Coronary artery (tissue), 2 donors: ENCODE data around the gene EIF2S2.

ENCODE experiments used
- DNase-seq: peaks from one replicate; pipeline ENCODE4 v3.0.0-alpha.2; 2017; ENCODE audit warnings: low spot score
- H3K27ac ChIP-seq, 2 donors: fragments of 200-600 bp; sonication (generic); one replicate each; pipeline ENCODE4 v1.5.1; 2016 to 2019
- H3K4me3 ChIP-seq: fragments of 200-600 bp; sonication (generic); 2 replicates; pipeline ENCODE4 v1.5.1; 2016; ENCODE audit warnings: mild to moderate bottlenecking, moderate library complexity
- CTCF ChIP-seq: fragments of 200-600 bp; sonication (generic); IDR thresholded peaks from one replicate; pipeline ENCODE4 v1.5.1; 2019; ENCODE audit warnings: antibody characterized with exemption

EIF2S2 gene

GRCh38 chr20:34104059-34104458, 8.0 kb downstream of the EIF2S2 start:
- H3K27ac ChIP-seq = no peak overlapping the region
- H3K4me3 ChIP-seq = no peak overlapping the region
- DNase-seq = no peak
- TF ChIP-seq CTCF = no peak

DNA sequence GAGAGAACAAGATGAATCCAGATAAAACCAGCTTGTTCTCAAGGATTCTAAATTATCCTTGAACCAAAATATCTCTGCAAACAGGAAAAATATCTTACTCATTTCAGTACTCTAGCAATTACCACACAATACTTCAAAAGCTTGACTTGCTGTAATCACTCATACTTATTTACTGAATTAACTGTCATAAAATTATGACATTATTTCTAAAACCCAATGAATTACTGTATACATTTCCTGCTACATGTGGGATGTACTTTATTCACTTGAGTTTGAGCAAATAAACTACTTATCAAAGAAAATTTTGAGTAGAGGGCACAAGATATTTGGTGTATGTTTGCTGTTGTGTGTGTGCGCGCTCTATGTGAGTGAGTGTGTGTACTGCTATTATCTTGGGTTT, 9.7 kb downstream of the EIF2S2 start:
- Histone ChIP-seq H3K4me3 (no peak overlapping the region), H3K27ac (no peak overlapping the region)
- DNase-seq = no peak
- no peak for TF ChIP-seq CTCF

- H3K4me3 ChIP-seq = no peak overlapping the region
- no peak for TF ChIP-seq CTCF
- H3K27ac ChIP-seq = no peak overlapping the region
- DNase-seq = no peak
These were observed 11.5 kb downstream of the EIF2S2 start for GRCh38 chr20:34100576-34100975.

DNA sequence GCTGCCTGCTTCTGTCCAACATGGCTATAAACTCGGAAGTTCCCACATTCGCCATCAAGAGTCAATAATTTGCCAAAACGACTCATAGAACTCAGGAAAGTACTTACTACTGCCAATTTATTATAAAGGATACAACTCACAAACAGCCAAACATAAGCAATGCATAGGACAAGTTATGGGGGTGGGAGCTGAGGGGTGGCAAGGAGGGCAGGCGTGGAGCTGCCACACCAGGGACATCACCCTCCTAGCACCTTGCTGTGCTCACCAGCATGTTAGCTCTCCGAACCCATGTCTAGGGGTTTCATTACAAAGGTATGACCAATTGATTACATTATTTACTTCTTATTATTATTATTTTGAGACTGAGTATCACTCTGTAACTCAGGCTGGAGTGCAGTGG, 12.4 kb downstream of the EIF2S2 start:
- no peak for TF ChIP-seq CTCF
- no peak for DNase-seq
- Histone ChIP-seq H3K4me3 (no peak overlapping the region), H3K27ac (no peak overlapping the region)

GRCh38 chr20:34098570-34098969, 13.5 kb downstream of the EIF2S2 start:
- Histone ChIP-seq H3K4me3 (no peak overlapping the region), H3K27ac (no peak overlapping the region)
- no peak for TF ChIP-seq CTCF
- no peak for DNase-seq

DNA sequence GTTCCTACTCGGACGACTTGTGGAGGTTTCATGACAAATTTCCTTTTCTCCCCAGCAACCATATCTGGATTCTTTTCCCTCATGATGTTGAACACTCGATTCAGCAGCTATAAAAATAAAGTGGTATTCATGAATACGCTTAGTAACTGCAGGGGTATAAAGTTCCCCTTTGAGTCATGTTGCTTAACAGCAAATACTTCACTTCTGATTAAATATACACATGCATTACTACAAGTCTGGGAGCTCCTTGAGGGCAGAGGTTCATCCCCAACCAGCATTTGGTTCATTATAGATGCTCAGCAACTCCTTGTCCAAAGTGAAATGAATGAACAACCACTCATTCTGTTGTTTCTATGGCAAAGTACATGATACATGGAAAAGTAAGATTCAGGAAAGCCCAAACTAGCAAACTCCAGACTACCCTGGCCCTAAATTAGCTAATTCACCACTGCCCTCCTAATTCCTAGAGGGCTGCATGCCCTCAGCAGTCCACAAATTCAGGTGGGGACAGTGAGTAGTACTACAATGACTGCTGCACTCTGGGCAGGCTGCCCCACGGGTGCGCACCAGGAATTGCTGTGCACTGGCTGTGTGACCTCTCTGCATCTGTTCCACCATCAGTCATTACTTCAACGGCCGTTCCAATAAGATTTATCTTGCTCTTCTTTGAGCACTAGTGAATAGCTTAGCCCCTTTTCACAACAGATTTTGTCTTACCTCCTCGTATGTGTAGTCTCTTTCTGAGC, 15.2 kb downstream of the EIF2S2 start:
- no peak for DNase-seq
- TF ChIP-seq CTCF = no peak
- no peak overlapping the region for H3K27ac ChIP-seq
- no peak overlapping the region for H3K4me3 ChIP-seq

DNA sequence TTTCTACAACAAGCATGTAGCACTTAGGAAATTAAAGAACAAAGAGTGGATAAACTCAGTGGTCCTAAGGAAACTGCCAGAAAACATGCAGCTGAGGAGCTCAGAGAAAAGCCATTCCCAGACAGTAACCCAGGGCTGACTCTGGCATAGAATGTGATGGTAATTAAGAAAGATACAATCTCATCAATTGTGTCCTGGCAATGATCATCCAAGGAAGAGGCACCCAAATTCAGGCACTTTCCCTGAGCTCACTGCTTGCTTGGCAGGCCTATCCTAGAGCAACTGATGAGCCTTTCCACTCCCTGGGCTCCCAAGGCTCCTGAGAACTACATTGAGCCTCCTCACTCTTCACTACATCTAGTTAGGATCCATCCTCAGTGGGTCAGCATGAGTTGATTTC, 16.2 kb downstream of the EIF2S2 start:
- DNase-seq = no peak
- no peak for TF ChIP-seq CTCF

More for the DNA sequence above, 16.2 kb downstream of the EIF2S2 start:
- no peak overlapping the region for H3K27ac ChIP-seq
- H3K4me3 ChIP-seq = no peak overlapping the region
